Skin of body (tissue), 2 donors: ENCODE data around the gene ELMO1. TPM values are rescaled to one million over a fixed set of nuclear protein-coding genes. Genes with fewer than 3 reads are reported as not detected.
A peak's percentile ranks its signal among the peaks of the same experiment; 100 is the strongest.

Experiments
- DNase-seq: peaks from one replicate; lab custom pipeline; 2025; lab: John Stamatoyannopoulos, UW
- total RNA-seq: library from RNA; depleted of rRNA; stranded (reverse); fragments of >200 nt; gene quantifications from one replicate; pipeline ENCODE4 v1.2.3, GENCODE V29; 2014

Gene ELMO1
- total RNA-seq, 1 donor from 2014 or later, result 37.9 TPM

- no peak for DNase-seq
Measured at GRCh38 chr7:37369906-37370305, 78.8 kb downstream of the ELMO1 start.

GRCh38 chr7:37368540-37368939 lies 80.1 kb downstream of the ELMO1 start:
- DNase-seq, result no peak

DNA sequence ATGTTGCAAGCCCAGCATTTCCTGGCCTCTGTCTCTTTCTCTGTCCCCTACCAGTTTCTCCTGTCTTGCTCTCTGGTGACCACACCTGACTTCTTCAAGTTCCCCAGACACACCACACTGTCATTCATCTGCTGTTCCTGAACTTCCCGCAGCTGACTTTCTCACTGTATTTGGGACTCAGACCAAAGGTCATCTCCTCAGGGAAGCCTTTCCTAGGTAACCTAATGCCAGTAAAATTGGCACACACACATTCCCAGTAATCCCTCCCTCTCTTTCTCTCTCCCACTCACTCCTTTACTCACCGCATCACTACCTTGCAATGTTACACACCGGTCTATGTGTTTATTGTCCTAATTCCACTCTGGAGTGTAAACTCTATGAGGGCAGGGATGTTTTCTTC lies 81.7 kb downstream of the ELMO1 start:
- no peak for DNase-seq

DNA sequence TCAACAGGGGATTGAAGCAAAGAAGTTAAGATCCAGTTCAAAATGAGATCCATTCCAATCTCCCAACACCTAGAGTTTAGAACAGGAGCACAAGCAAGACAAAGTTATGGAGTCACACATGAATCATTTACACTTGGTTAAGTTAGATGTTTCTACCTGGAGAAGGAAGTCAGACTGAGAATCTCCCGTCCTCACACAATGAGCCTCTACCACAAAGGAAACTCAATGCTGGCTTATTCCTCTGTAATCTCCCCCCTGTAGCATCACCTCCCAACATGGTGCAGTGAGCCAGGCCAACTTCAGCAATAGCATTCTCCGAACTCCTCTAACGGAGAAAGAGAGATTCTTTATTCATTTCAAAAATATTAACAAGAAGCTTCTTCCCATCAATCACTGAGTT lies 82.2 kb downstream of the ELMO1 start:
- DNase-seq, result no peak

DNA sequence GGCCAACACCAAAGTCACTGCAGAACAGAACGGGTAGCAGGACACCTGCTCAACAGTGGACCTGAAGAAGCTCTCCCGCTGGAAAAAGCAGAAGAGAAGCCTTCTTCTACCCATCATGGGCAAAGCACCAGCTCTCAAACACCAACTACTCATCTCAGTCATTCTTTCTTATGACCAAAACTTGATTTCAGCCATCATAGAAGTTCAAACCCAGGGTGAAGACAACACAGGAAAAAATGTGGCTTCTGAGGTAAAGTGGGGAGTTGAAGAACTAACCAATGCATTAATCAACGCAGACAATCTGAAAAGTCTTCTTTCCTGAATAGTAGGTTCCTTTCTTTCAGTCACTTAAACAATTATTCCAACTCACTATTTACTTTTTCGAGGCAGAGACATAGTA lies 83.3 kb downstream of the ELMO1 start:
- no peak for DNase-seq

- no peak for DNase-seq
Measured at GRCh38 chr7:37364856-37365255, 83.8 kb downstream of the ELMO1 start.

GRCh38 chr7:37363536-37364491 lies 84.8 kb downstream of the ELMO1 start:
- peak; percentile 38 for DNase-seq

- DNase-seq, result no peak
Measured at GRCh38 chr7:37362802-37363201, 85.9 kb downstream of the ELMO1 start.

GRCh38 chr7:37360484-37360883 lies 88.2 kb downstream of the ELMO1 start:
- no peak for DNase-seq

- peak; percentile 14 for DNase-seq
Measured at GRCh38 chr7:37359662-37360444, 88.8 kb downstream of the ELMO1 start.

DNA sequence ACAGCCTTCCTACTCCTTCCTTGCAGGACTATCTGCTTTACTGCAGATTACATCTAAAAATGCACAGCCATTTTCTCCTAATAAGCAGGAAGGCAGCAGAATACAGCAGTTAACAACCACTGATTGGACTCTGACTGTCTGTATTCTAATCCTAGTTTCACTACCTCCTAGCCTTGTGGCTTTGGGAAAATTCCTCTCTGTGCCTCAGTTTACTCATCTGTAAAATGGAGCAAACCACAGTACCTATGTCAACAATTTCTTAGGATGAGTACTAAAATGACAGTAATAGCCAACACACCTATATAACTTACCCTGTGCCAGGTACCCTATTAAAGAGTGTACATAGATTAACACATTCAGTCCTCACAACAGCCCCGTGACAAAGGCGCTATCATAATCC lies 89.5 kb downstream of the ELMO1 start:
- DNase-seq, result no peak

- DNase-seq, result no peak
Measured at GRCh38 chr7:37357637-37357996, 91.0 kb downstream of the ELMO1 start.

- no peak for DNase-seq
Measured at GRCh38 chr7:37356911-37357636, 91.6 kb downstream of the ELMO1 start.

- peak; percentile 83 for DNase-seq
Measured at GRCh38 chr7:37354656-37355131, 94.0 kb downstream of the ELMO1 start.

- no peak for DNase-seq
Measured at GRCh38 chr7:37353949-37354655, 94.6 kb downstream of the ELMO1 start.

DNA sequence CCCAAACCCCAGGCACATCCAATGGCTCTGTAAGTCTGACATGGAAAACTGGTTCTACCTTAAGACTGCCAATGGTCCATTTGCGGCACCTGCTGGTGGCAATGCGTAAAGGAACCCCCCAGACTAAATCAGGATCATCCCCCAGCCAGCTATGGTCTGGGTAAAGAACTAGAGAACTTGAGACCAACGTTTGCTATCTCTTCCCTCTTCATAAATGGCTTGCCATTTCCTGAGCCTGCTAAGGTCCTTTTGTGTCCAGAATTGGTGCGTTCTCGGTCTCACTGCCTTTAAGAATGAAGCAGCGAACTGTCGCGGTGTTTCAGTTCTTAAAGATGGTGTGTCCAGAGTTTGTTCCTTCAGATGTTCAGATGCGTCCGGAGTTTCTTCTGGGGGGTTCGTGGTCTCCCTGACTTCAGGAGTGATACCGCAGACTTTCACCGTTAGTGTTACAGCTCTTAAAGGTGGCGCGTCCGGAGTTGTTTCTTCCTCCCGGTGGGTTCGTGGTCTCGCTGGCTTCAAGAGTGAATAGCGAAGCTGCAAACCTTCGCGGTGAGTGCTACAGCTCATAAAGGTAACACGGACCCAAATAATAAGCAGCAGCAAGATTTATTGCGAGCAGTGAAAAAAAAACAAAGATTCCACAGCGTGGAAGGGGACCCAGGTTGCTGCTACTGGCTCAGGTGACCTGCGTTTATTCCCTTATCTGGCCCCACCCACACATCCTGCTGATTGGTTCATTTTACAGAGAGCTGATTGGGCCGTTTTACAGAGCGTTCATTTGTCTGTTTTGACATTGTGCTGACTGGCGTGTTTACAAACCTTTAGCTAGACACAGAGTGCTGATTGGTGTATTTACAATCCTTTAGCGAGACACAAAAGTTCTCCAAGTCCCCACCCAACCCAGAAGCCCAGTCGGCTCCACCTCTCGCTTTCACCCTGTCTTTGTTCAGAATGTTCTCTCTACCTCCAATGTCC lies 95.4 kb downstream of the ELMO1 start:
- DNase-seq, result no peak

GRCh38 chr7:37352251-37352880 lies 96.3 kb downstream of the ELMO1 start:
- DNase-seq, result no peak

- DNase-seq, result no peak
Measured at GRCh38 chr7:37351716-37352115, 96.9 kb downstream of the ELMO1 start.

GRCh38 chr7:37349979-37350590 lies 98.6 kb downstream of the ELMO1 start:
- no peak for DNase-seq
